Measurements from ENCODE around the gene SELENOW.

DNA sequence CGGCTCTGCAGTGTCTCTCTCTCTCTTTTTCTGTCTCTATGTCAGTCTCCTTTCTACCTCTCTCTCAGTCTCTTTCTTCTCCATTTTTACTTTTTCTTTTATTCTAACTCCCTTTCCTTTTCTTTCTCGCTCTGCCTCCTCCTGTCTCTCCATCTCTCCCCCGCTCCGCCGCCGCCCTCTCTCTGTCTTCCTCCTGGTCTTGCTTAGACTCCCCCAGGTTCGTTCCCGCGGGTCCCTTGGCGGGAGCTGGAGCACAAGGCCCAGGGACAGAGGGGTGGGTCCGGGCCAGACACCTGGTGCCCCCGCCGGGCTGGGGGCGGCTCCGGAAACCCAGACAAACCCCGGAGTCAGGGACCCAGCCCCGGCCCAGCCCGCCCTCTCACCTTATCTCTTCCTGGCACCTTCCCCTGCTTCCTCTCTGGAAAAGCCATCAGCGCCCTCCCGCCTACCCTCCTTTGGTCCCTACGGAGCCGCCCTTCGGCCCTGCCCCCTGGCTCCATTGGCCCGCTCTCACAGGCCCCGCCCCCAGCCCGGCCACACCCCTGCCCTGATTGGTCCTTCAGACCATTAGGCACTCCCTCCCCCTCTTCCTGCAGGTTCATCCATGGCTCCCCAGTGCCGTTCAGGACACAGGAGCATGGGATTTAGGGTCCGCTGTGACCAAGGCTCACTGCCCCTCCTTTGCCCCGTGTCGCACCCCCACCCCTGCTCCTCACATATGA is 48.5 kb upstream of the SELENOW start:
- TF ChIP-seq YY1 (IDR thresholded peaks at IDR 0.05; ENCODE audit: low read depth) (no peak), POLR2AphosphoS5 (IDR thresholded peaks at IDR 0.05; ENCODE audit: low read depth, low read length) (no peak), NFIC (IDR thresholded peaks at IDR 0.05; ENCODE audit: borderline replicate concordance) (no peak), ELF1 (IDR thresholded peaks at IDR 0.05) (no peak), TEAD4 (IDR thresholded peaks at IDR 0.05; ENCODE audit: borderline replicate concordance, insufficient read depth) (no peak), SMC3 (IDR thresholded peaks at IDR 0.05; ENCODE audit: low read depth, low read length) (no peak), MXI1 (IDR thresholded peaks at IDR 0.05; ENCODE audit: low read depth, low read length) (no peak), EP300 (IDR thresholded peaks at IDR 0.05; ENCODE audit: borderline replicate concordance in 1 of 2, low read depth in 1 of 2, low read length in 1 of 2) (no peak), CHD2 (IDR thresholded peaks at IDR 0.05; ENCODE audit: low read length, partially characterized antibody) (no peak)
- TF ChIP-seq, protein P1, sequence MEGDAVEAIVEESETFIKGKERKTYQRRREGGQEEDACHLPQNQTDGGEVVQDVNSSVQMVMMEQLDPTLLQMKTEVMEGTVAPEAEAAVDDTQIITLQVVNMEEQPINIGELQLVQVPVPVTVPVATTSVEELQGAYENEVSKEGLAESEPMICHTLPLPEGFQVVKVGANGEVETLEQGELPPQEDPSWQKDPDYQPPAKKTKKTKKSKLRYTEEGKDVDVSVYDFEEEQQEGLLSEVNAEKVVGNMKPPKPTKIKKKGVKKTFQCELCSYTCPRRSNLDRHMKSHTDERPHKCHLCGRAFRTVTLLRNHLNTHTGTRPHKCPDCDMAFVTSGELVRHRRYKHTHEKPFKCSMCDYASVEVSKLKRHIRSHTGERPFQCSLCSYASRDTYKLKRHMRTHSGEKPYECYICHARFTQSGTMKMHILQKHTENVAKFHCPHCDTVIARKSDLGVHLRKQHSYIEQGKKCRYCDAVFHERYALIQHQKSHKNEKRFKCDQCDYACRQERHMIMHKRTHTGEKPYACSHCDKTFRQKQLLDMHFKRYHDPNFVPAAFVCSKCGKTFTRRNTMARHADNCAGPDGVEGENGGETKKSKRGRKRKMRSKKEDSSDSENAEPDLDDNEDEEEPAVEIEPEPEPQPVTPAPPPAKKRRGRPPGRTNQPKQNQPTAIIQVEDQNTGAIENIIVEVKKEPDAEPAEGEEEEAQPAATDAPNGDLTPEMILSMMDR (IDR thresholded peaks at IDR 0.05), result no peak
- TF ChIP-seq, protein P2, sequence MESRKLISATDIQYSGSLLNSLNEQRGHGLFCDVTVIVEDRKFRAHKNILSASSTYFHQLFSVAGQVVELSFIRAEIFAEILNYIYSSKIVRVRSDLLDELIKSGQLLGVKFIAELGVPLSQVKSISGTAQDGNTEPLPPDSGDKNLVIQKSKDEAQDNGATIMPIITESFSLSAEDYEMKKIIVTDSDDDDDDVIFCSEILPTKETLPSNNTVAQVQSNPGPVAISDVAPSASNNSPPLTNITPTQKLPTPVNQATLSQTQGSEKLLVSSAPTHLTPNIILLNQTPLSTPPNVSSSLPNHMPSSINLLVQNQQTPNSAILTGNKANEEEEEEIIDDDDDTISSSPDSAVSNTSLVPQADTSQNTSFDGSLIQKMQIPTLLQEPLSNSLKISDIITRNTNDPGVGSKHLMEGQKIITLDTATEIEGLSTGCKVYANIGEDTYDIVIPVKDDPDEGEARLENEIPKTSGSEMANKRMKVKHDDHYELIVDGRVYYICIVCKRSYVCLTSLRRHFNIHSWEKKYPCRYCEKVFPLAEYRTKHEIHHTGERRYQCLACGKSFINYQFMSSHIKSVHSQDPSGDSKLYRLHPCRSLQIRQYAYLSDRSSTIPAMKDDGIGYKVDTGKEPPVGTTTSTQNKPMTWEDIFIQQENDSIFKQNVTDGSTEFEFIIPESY (IDR thresholded peaks at IDR 0.05; ENCODE audit: borderline replicate concordance, low read depth), result no peak
- TF ChIP-seq, protein P3, sequence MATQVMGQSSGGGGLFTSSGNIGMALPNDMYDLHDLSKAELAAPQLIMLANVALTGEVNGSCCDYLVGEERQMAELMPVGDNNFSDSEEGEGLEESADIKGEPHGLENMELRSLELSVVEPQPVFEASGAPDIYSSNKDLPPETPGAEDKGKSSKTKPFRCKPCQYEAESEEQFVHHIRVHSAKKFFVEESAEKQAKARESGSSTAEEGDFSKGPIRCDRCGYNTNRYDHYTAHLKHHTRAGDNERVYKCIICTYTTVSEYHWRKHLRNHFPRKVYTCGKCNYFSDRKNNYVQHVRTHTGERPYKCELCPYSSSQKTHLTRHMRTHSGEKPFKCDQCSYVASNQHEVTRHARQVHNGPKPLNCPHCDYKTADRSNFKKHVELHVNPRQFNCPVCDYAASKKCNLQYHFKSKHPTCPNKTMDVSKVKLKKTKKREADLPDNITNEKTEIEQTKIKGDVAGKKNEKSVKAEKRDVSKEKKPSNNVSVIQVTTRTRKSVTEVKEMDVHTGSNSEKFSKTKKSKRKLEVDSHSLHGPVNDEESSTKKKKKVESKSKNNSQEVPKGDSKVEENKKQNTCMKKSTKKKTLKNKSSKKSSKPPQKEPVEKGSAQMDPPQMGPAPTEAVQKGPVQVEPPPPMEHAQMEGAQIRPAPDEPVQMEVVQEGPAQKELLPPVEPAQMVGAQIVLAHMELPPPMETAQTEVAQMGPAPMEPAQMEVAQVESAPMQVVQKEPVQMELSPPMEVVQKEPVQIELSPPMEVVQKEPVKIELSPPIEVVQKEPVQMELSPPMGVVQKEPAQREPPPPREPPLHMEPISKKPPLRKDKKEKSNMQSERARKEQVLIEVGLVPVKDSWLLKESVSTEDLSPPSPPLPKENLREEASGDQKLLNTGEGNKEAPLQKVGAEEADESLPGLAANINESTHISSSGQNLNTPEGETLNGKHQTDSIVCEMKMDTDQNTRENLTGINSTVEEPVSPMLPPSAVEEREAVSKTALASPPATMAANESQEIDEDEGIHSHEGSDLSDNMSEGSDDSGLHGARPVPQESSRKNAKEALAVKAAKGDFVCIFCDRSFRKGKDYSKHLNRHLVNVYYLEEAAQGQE (IDR thresholded peaks at IDR 0.05; ENCODE audit: low read depth, low read length), result no peak
- TF ChIP-seq, protein P4, sequence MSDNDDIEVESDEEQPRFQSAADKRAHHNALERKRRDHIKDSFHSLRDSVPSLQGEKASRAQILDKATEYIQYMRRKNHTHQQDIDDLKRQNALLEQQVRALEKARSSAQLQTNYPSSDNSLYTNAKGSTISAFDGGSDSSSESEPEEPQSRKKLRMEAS (IDR thresholded peaks at IDR 0.05; ENCODE audit: low read depth), result no peak
